Liver (tissue), 9 donors: ENCODE measurements around the gene WFS1. TPM values are rescaled to one million over a fixed set of nuclear protein-coding genes. Genes with fewer than 3 reads are reported as not detected.

Experiments used
- DNase-seq: peaks from one replicate; pipeline ENCODE4 v3.0.0-alpha.2; 2017; ENCODE audit warnings: low spot score
- H3K27ac ChIP-seq, 2 donors: one replicate each; pipeline ENCODE4 v1.7.0; 2013; ENCODE audit warnings: inconsistent platforms in 2 of 2, low read length in 2 of 2, control low read depth in 1 of 2, low read depth in 1 of 2, mild to moderate bottlenecking in 1 of 2
- H3K27me3 ChIP-seq, 4 donors: one replicate each; pipeline versions ENCODE4 v1.6.1 to v1.7.0; 2013; ENCODE audit warnings: low read length in 3 of 4, inconsistent platforms in 1 of 4, mild to moderate bottlenecking in 1 of 4, moderate library complexity in 1 of 4; ENCODE audit not compliant: control insufficient read depth in 4 of 4, insufficient read depth in 4 of 4
- H3K36me3 ChIP-seq, 4 donors: one replicate each; pipeline versions ENCODE4 v1.6.1 to v1.7.0; 2013; ENCODE audit warnings: low read length in 3 of 4, mild to moderate bottlenecking in 3 of 4, low read depth in 1 of 4, moderate library complexity in 1 of 4; ENCODE audit not compliant: control insufficient read depth in 4 of 4, insufficient read depth in 3 of 4
- H3K4me1 ChIP-seq, 4 donors: one replicate each; pipeline versions ENCODE4 v1.6.1 to v1.7.0; 2013; ENCODE audit warnings: low read length in 3 of 4, mild to moderate bottlenecking in 3 of 4, moderate library complexity in 1 of 4; ENCODE audit not compliant: control insufficient read depth in 4 of 4, insufficient read depth in 4 of 4
- H3K4me3 ChIP-seq, 3 donors: one replicate each; pipeline versions ENCODE4 v1.6.1 to v1.7.0; 2013; ENCODE audit warnings: low read length in 3 of 3, control low read depth in 1 of 3, low read depth in 1 of 3, mild to moderate bottlenecking in 1 of 3
- H3K9ac ChIP-seq, 2 donors: one replicate each; pipeline ENCODE4 v1.7.0; 2013; ENCODE audit warnings: low read length in 2 of 2, mild to moderate bottlenecking in 2 of 2, moderate library complexity in 2 of 2, control low read depth in 1 of 2, low read depth in 1 of 2
- H3K9me3 ChIP-seq, 4 donors: one replicate each; pipeline versions ENCODE4 v1.6.1 to v1.7.0; 2013; ENCODE audit warnings: low read length in 3 of 4; ENCODE audit not compliant: control insufficient read depth in 4 of 4
- EGR1 ChIP-seq, 2 donors: IDR thresholded peaks; 2 replicates each; pipeline ENCODE4 v1.6.1; 2016 to 2018; ENCODE audit warnings: antibody characterized with exemption in 2 of 2, low read depth in 2 of 2
- FOXA1 ChIP-seq: IDR thresholded peaks from 2 replicates; pipeline ENCODE4 v1.6.1; 2016; ENCODE audit warnings: antibody characterized with exemption
- GABPA ChIP-seq, 2 donors: IDR thresholded peaks in 1 of 2; conservative IDR thresholded peaks in 1 of 2; 2 replicates each; pipeline ENCODE4 v1.6.1; 2016; ENCODE audit warnings: antibody characterized with exemption in 2 of 2, mild to moderate bottlenecking in 1 of 2, moderate library complexity in 1 of 2
- HNF4G ChIP-seq: IDR thresholded peaks from 2 replicates; pipeline ENCODE4 v1.6.1; 2016; ENCODE audit warnings: antibody characterized with exemption
- JUND ChIP-seq, 2 donors: IDR thresholded peaks; 2 replicates each; pipeline ENCODE4 v1.6.1; 2016; ENCODE audit warnings: antibody characterized with exemption in 2 of 2
- MAX ChIP-seq: IDR thresholded peaks from 2 replicates; pipeline ENCODE4 v1.6.1; 2016; ENCODE audit warnings: antibody characterized with exemption
- RAD21 ChIP-seq, 2 donors: IDR thresholded peaks; 2 replicates each; pipeline ENCODE4 v1.6.1; 2016; ENCODE audit warnings: antibody characterized with exemption in 2 of 2, mild to moderate bottlenecking in 2 of 2
- RXRA ChIP-seq, 2 donors: IDR thresholded peaks; 2 replicates each; pipeline ENCODE4 v1.6.1; 2017 to 2018; ENCODE audit warnings: antibody characterized with exemption in 2 of 2, mild to moderate bottlenecking in 1 of 2
- SP1 ChIP-seq: IDR thresholded peaks from 2 replicates; pipeline ENCODE4 v1.6.1; 2018; ENCODE audit warnings: antibody characterized with exemption, mild to moderate bottlenecking
- TAF1 ChIP-seq: conservative IDR thresholded peaks from 2 replicates; pipeline ENCODE4 v1.6.1; 2016; ENCODE audit warnings: antibody characterized with exemption, mild to moderate bottlenecking
- YY1 ChIP-seq: IDR thresholded peaks from 2 replicates; pipeline ENCODE4 v1.6.1; 2016; ENCODE audit warnings: antibody characterized with exemption, mild to moderate bottlenecking
- ZBTB33 ChIP-seq: IDR thresholded peaks from 2 replicates; pipeline ENCODE4 v1.6.1; 2016; ENCODE audit warnings: antibody characterized with exemption
- WGBS: extraction: QIAGEN DNeasy Blood & Tissue Kit; methylation state at CpG from one replicate; pipeline ENCODE4 v1.1.7; 2013; 5-methylcytosine and 5-hydroxymethylcytosine counted together
- polyA plus RNA-seq, 2 donors: library from polyadenylated mRNA; stranded (reverse) in 1 of 2; unstranded in 1 of 2; fragments of 200-250 nt in 1 of 2; fragments of >200 nt in 1 of 2; fragmentation: Nextera tagmentation in 1 of 2; extraction: Ambion mirVana in 1 of 2; gene quantifications; one replicate each; pipeline versions ENCODE4 v1.2.1 to v1.2.3, GENCODE V29; 2013 to 2015
- total RNA-seq, 2 donors: library from RNA; depleted of rRNA; stranded (reverse); fragments of >200 nt; gene quantifications; one replicate each; pipeline ENCODE4 v1.2.3, GENCODE V29; 2014
- donor health status: healthy.
- donor health status: healthy.
- donor health status: healthy.
- donor health status: healthy.
- donor health status: healthy.

The WFS1 gene
- total and polyA plus RNA-seq, 4 donors: 6.0 to 23.9 (median 13.0) TPM

GRCh38 chr4:6265546-6265945 is 4.1 kb upstream of the WFS1 start:
- H3K27ac ChIP-seq: no peak overlapping the region
- no peak overlapping the region for H3K4me3 ChIP-seq
- no peaks in the 10 kb centered on the region for H3K36me3 ChIP-seq
- TF ChIP-seq YY1: no peak
- TF ChIP-seq ZBTB33: no peak
- no peaks in the 10 kb centered on the region for H3K9me3 ChIP-seq
- WGBS: 90% methylated on average over 3 of the region's 3 CpGs
- no peak for DNase-seq
- H3K27me3 ChIP-seq: no peaks in the 10 kb centered on the region
- no peak overlapping the region for H3K9ac ChIP-seq
- peaks cover 0 to 9% (median 6%) of the 10 kb centered on the region in 4 donors for H3K4me1 ChIP-seq

GRCh38 chr4:6267573-6267972 is 2.1 kb upstream of the WFS1 start:
- WGBS: 51% methylated on average over 3 of the region's 3 CpGs
- TF ChIP-seq TAF1 (no peak), HNF4G (no peak), RXRA (IDR thresholded peaks at IDR 0.05) (no peak)
- no peak for DNase-seq
- H3K4me3 ChIP-seq: no peak overlapping the region
- no peaks in the 10 kb centered on the region for H3K9me3 ChIP-seq
- no peaks in the 10 kb centered on the region for H3K27me3 ChIP-seq
- H3K9ac ChIP-seq: no peak overlapping the region
- H3K4me1 ChIP-seq: peaks cover 2 to 21% (median 10%) of the 10 kb centered on the region in 4 donors
- H3K27ac ChIP-seq: no peak overlapping the region
- H3K36me3 ChIP-seq: no peaks in the 10 kb centered on the region

GRCh38 chr4:6268650-6269615 is 717 bp upstream of the WFS1 start:
- DNase-seq: no peak
- Histone ChIP-seq H3K4me1 (peaks cover 2 to 21% (median 10%) of the 10 kb centered on the region in 4 donors), H3K9ac (peak overlapping the region in 1 of 2 donors; percentile 39), H3K27ac (no peak overlapping the region), H3K36me3 (no peaks in the 10 kb centered on the region), H3K27me3 (no peaks in the 10 kb centered on the region), H3K9me3 (no peaks in the 10 kb centered on the region), H3K4me3 (peak overlapping the region in 1 of 3 donors; percentile 12)
- 29% methylated on average over 32 of the region's 32 CpGs for WGBS
- TF ChIP-seq GABPA (IDR thresholded peaks at IDR 0.05 in 1 of 2, conservative IDR thresholded peaks at IDR 0.05 in 1 of 2): no peak
- no peak for TF ChIP-seq MAX
- TF ChIP-seq RAD21 (IDR thresholded peaks at IDR 0.05): no peak
- no peak for TF ChIP-seq JUND (IDR thresholded peaks at IDR 0.05)
- TF ChIP-seq YY1: no peak
- TF ChIP-seq TAF1: no peak
- no peak for TF ChIP-seq EGR1 (IDR thresholded peaks at IDR 0.05; ENCODE audit: low read depth in 2 of 2)
- no peak for TF ChIP-seq SP1
- no peak for TF ChIP-seq FOXA1
